Measurements from ENCODE around the gene PDCD10. TPM values are rescaled to one million over a fixed set of nuclear protein-coding genes. Genes with fewer than 3 reads are reported as not detected.

Gene PDCD10
- total RNA-seq, 3 donors from 2014 or later: 59.0 to 90.0 (median 79.7) TPM

- Histone ChIP-seq H3K9me3 (no peaks in the 10 kb centered on the region), H3K36me3 (ENCODE audit: low read depth) (no peaks in the 10 kb centered on the region), H3K4me3 (peak overlapping the region; percentile 52), H3K4me1 (ENCODE audit: low read depth) (peaks cover 15% of the 10 kb centered on the region)
- peak in 1 of 3 donors; percentile 31 for DNase-seq
- TF ChIP-seq, protein P1, sequence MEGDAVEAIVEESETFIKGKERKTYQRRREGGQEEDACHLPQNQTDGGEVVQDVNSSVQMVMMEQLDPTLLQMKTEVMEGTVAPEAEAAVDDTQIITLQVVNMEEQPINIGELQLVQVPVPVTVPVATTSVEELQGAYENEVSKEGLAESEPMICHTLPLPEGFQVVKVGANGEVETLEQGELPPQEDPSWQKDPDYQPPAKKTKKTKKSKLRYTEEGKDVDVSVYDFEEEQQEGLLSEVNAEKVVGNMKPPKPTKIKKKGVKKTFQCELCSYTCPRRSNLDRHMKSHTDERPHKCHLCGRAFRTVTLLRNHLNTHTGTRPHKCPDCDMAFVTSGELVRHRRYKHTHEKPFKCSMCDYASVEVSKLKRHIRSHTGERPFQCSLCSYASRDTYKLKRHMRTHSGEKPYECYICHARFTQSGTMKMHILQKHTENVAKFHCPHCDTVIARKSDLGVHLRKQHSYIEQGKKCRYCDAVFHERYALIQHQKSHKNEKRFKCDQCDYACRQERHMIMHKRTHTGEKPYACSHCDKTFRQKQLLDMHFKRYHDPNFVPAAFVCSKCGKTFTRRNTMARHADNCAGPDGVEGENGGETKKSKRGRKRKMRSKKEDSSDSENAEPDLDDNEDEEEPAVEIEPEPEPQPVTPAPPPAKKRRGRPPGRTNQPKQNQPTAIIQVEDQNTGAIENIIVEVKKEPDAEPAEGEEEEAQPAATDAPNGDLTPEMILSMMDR (IDR thresholded peaks at IDR 0.05): no peak
- intact Hi-C loops (cut with DNase I, micrococcal nuclease): no loop called here
- ATAC-seq: no peak
Measured at GRCh38 chr3:167733961-167734497, 663 bp downstream of the PDCD10 start.

GRCh38 chr3:167732313-167733065 is 2.2 kb downstream of the PDCD10 start:
- DNase-seq (no peak), ATAC-seq (no peak)
- H3K4me1 ChIP-seq (ENCODE audit: low read depth): peaks cover 15% of the 10 kb centered on the region
- H3K36me3 ChIP-seq (ENCODE audit: low read depth): no peaks in the 10 kb centered on the region
- intact Hi-C loops (cut with DNase I, micrococcal nuclease): no loop called here
- TF ChIP-seq, protein P1 (IDR thresholded peaks at IDR 0.05): no peak
- H3K9me3 ChIP-seq: no peaks in the 10 kb centered on the region
- no peak overlapping the region for H3K4me3 ChIP-seq

- TF ChIP-seq, protein P1 (IDR thresholded peaks at IDR 0.05): no peak
- intact Hi-C loops (cut with DNase I, micrococcal nuclease): no loop called here
- peaks cover 11% of the 10 kb centered on the region for H3K4me1 ChIP-seq (ENCODE audit: low read depth)
- no peak overlapping the region for H3K4me3 ChIP-seq
- H3K36me3 ChIP-seq (ENCODE audit: low read depth): no peaks in the 10 kb centered on the region
- DNase-seq (no peak), ATAC-seq (no peak)
- no peaks in the 10 kb centered on the region for H3K9me3 ChIP-seq
Measured at GRCh38 chr3:167731393-167731792, 3.3 kb downstream of the PDCD10 start.

DNA sequence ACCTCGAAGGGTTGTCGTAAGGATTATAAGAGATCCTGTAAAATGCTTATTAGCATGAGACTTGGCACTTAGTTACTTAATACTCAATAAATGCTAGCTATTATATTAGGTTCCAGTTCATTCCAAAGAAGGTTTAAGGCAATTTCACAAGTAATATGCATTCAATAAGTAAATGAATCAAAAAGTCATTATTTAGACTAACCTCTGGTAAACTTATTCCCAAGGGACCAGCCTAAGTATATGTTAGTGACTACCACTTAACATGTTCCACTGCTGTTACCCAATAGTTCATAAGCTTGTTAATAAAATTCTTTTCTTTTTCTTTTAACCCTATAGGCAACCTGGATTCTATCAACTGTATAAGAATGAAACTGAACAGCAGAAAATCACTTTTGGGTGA is 5.1 kb downstream of the PDCD10 start:
- TF ChIP-seq, protein P1 (IDR thresholded peaks at IDR 0.05): no peak
- ATAC-seq (no peak), DNase-seq (no peak)
- Histone ChIP-seq H3K4me1 (ENCODE audit: low read depth) (peaks cover 7% of the 10 kb centered on the region), H3K4me3 (no peak overlapping the region), H3K36me3 (ENCODE audit: low read depth) (no peaks in the 10 kb centered on the region), H3K9me3 (no peaks in the 10 kb centered on the region)
- intact Hi-C loops (cut with DNase I, micrococcal nuclease): no loop called here

GRCh38 chr3:167728632-167729323 is 5.9 kb downstream of the PDCD10 start:
- Histone ChIP-seq H3K4me3 (no peak overlapping the region), H3K9me3 (no peaks in the 10 kb centered on the region), H3K36me3 (ENCODE audit: low read depth) (no peaks in the 10 kb centered on the region), H3K4me1 (ENCODE audit: low read depth) (peaks cover 7% of the 10 kb centered on the region)
- TF ChIP-seq, protein P1 (IDR thresholded peaks at IDR 0.05): no peak
- intact Hi-C loops (cut with DNase I, micrococcal nuclease): no loop called here
- no peak for DNase-seq
- no peak for ATAC-seq

All from mucosa of descending colon (tissue), 3 donors.